ENCODE data around the gene PP2D1. TPM values are rescaled to one million over a fixed set of nuclear protein-coding genes. Genes with fewer than 3 reads are reported as not detected.

Gene PP2D1
- total and polyA plus RNA-seq, 9 of the 15 experiments (the other 6 are each of a cell fraction or from before 2014, with no cell fraction given) = 0.07 to 0.10 TPM; not detected in 7

- TF ChIP-seq, protein P1, sequence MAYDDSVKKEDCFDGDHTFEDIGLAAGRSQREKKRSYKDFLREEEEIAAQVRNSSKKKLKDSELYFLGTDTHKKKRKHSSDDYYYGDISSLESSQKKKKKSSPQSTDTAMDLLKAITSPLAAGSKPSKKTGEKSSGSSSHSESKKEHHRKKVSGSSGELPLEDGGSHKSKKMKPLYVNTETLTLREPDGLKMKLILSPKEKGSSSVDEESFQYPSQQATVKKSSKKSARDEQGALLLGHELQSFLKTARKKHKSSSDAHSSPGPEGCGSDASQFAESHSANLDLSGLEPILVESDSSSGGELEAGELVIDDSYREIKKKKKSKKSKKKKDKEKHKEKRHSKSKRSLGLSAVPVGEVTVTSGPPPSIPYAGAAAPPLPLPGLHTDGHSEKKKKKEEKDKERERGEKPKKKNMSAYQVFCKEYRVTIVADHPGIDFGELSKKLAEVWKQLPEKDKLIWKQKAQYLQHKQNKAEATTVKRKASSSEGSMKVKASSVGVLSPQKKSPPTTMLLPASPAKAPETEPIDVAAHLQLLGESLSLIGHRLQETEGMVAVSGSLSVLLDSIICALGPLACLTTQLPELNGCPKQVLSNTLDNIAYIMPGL (CRISPR knock-in tag; IDR thresholded peaks at IDR 0.05) = no peak; the same call in 1 of the 2 replicates
- TF ChIP-seq, protein P2, sequence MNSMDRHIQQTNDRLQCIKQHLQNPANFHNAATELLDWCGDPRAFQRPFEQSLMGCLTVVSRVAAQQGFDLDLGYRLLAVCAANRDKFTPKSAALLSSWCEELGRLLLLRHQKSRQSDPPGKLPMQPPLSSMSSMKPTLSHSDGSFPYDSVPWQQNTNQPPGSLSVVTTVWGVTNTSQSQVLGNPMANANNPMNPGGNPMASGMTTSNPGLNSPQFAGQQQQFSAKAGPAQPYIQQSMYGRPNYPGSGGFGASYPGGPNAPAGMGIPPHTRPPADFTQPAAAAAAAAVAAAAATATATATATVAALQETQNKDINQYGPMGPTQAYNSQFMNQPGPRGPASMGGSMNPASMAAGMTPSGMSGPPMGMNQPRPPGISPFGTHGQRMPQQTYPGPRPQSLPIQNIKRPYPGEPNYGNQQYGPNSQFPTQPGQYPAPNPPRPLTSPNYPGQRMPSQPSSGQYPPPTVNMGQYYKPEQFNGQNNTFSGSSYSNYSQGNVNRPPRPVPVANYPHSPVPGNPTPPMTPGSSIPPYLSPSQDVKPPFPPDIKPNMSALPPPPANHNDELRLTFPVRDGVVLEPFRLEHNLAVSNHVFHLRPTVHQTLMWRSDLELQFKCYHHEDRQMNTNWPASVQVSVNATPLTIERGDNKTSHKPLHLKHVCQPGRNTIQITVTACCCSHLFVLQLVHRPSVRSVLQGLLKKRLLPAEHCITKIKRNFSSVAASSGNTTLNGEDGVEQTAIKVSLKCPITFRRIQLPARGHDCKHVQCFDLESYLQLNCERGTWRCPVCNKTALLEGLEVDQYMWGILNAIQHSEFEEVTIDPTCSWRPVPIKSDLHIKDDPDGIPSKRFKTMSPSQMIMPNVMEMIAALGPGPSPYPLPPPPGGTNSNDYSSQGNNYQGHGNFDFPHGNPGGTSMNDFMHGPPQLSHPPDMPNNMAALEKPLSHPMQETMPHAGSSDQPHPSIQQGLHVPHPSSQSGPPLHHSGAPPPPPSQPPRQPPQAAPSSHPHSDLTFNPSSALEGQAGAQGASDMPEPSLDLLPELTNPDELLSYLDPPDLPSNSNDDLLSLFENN (IDR thresholded peaks at IDR 0.05; ENCODE audit: low read depth in 2 of 2, low read length in 2 of 2) = 0 out of 4 replicates have a peak, but pooled peaks of 1 of the 2 experiments have one; percentile 37
- TF ChIP-seq RBFOX2 (IDR thresholded peaks at IDR 0.05; ENCODE audit: low read depth, low read length) = peak; percentile 66
- TF ChIP-seq RB1 (IDR thresholded peaks at IDR 0.05; ENCODE audit: low read depth) = peak; percentile 35; the same call in 1 of the 2 replicates
- no peak for TF ChIP-seq ZNF518B (CRISPR knock-in tag; IDR thresholded peaks at IDR 0.05)
- 0 out of 2 replicates have a peak, but pooled peaks have one; percentile 13 for TF ChIP-seq CHD2 (IDR thresholded peaks at IDR 0.05; ENCODE audit: low read depth, low read length)
- TF ChIP-seq ZC3H8 (IDR thresholded peaks at IDR 0.05) = no peak
- TF ChIP-seq MAFK (IDR thresholded peaks at IDR 0.05; ENCODE audit: low read length) = peak; percentile 37; the same call in 1 of the 2 replicates
- no peak for TF ChIP-seq SRSF7 (optimal IDR thresholded peaks at IDR 0.05; ENCODE audit: low read depth, low read length)
- no peak for TF ChIP-seq ELF2 (CRISPR knock-in tag; IDR thresholded peaks at IDR 0.05)
- TF ChIP-seq, protein P3, sequence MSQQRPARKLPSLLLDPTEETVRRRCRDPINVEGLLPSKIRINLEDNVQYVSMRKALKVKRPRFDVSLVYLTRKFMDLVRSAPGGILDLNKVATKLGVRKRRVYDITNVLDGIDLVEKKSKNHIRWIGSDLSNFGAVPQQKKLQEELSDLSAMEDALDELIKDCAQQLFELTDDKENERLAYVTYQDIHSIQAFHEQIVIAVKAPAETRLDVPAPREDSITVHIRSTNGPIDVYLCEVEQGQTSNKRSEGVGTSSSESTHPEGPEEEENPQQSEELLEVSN (IDR thresholded peaks at IDR 0.05; ENCODE audit: borderline replicate concordance in 1 of 2, extremely low read depth in 1 of 2, insufficient read depth in 1 of 2, insufficient read length in 1 of 2, low read depth in 1 of 2, low read length in 1 of 2, poor library complexity in 1 of 2, severe bottlenecking in 1 of 2) = peak in 1 of 2 experiments; percentile 26
- TF ChIP-seq TRIM28 (IDR thresholded peaks at IDR 0.05) = no peak
- TF ChIP-seq MAZ (CRISPR knock-in tag; conservative IDR thresholded peaks at IDR 0.05 in 1 of 2, IDR thresholded peaks at IDR 0.05 in 1 of 2) = no peak; a peak in 1 of 4 replicates
- TF ChIP-seq KLF10 (CRISPR knock-in tag; IDR thresholded peaks at IDR 0.05) = no peak
Measured at GRCh38 chr3:20041197-20041780, 29.2 kb upstream of the PP2D1 start (continued).

All from K562 (cell line).